ENCODE results near the gene TMEM214. TPM values are rescaled to one million over a fixed set of nuclear protein-coding genes. Genes with fewer than 3 reads are reported as not detected.

TMEM214 gene
- 61.7 and 62.7 TPM in 2 replicates for total RNA-seq

DNA sequence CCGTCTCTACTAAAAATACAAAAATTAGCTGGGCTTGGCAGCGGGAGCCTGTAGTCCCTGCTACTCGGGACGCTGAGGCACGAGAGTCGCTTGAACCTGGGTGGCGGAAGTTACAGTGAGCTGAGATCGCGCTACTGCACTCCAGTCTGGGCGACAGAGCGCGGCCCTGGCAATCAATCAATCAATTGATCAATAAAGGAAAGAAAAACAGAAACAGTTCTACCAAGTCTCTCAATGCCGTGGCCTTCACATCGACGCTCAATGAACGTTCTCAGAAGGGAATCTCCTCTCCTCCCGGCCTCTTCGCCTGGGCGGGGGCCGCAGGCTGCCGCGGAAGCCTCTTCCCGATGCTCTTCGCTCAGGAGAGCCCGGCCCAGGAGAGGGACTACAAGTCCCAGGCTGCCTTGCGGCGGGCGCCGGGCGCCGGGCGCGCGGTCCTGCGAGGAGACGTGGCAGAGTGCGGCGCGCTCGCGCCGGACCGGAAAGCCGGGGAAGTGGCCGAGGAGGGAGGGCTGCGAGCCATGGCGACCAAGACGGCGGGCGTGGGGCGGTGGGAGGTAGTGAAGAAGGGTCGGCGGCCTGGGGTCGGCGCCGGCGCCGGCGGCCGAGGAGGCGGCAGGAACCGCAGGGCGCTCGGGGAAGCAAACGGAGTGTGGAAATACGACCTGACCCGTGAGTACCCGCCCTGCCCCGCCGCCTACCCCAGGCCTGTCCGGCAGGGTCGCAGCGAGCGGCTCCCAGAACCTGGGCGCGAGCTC lies at the start of gene TMEM214:
TMEM214 (plus strand) TSS at position 471 of the 758 bp plus-strand sequence; CDS start at position 522, 51 bp downstream.

GRCh38 chr2:27050996-27051901 lies 18.5 kb downstream of the TMEM214 start, which contains the start of gene AGBL5:
AGBL5 (plus strand) TSS chr2:27051668; CDS start chr2:27052959, 1,291 bp downstream.

GRCh38 chr2:27071277-27071989 lies 38.7 kb downstream of the TMEM214 start, which contains the start of gene OST4:
OST4 (minus strand) TSS chr2:27071654.

DNA sequence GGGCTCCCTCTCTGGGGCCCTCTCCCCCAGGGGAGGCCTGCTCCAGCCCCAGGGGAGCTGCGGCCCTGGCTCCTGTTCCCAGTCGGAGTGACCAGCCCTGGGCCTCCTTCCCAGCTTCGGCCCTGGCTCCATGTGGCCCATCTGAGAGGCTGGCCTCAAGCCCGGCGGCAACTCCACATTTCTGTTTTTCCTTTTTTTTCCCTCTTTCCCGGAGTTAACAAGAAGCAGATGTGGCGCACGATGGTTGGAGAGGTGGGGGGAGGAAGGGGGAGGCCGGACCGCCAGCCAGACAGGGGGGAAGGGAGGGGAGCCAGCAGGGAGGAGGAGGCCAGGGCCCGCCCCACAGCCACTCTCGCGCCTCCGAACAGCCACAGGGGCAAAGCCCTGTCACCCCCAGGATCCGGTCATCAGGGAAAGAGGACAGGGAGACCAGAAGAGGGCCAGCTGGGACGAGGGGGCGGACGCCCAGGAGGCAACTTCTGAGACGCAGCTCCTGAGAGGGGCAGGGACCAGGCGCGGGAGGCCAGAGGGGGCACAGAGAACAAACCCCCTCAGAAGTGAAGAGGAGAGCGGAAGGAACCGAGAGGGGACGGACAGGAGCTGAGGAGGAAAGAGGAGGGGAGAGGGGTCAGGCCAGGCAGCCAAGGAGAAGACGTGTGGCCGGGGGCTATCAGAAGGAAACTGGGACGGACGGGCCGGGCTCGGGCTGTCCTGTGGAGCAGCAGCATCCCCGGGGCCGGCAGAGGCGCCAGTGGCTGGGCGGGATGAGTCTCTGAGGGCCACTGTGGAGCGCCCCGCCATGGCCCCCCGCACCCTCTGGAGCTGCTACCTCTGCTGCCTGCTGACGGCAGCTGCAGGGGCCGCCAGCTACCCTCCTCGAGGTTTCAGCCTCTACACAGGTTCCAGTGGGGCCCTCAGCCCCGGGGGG lies 45.8 kb downstream of the TMEM214 start, which contains the start of gene EMILIN1:
EMILIN1 (plus strand) TSS at position 349 of the 928 bp plus-strand sequence; CDS start at position 800, 451 bp downstream.

GRCh38 chr2:27086724-27087593 lies 54.2 kb downstream of the TMEM214 start, which contains the start of gene KHK:
KHK (plus strand) TSS chr2:27086772; CDS start chr2:27087260, 488 bp downstream.

Other genes with a start within 250 kb of the TMEM214 start
- 14.5 and 16.1 TPM in 2 replicates for gene CENPA, start 246.9 kb upstream of the TMEM214 start, total RNA-seq
- gene DPYSL5, start 184.8 kb upstream of the TMEM214 start, total RNA-seq, result under 0.01 TPM in 1 of 2 replicates, not detected in the other
- 4.3 and 6.2 TPM in 2 replicates for gene MAPRE3, start 62.3 kb upstream of the TMEM214 start, total RNA-seq
- gene AGBL5, start 18.7 kb downstream of the TMEM214 start, total RNA-seq, result 25.9 and 31.5 TPM in 2 replicates
- 530 and 553 TPM in 2 replicates for gene OST4, start 38.7 kb downstream of the TMEM214 start, total RNA-seq
- 397 and 406 TPM in 2 replicates for gene EMILIN1, start 45.6 kb downstream of the TMEM214 start, total RNA-seq
- gene KHK, start 53.8 kb downstream of the TMEM214 start, total RNA-seq, result 0.89 and 3.5 TPM in 2 replicates
- gene CGREF1, start 86.2 kb downstream of the TMEM214 start, total RNA-seq, result 0.29 and 1.8 TPM in 2 replicates
- gene ABHD1, start 90.8 kb downstream of the TMEM214 start, total RNA-seq, result not detected in 2 replicates
- 49.8 and 70.1 TPM in 2 replicates for gene PREB, start 101.7 kb downstream of the TMEM214 start, total RNA-seq
- not detected in 2 replicates for gene PRR30, start 106.4 kb downstream of the TMEM214 start, total RNA-seq
- gene TCF23, start 116.0 kb downstream of the TMEM214 start, total RNA-seq, result not detected in 2 replicates
- 246 and 294 TPM in 2 replicates for gene ATRAID, start 179.1 kb downstream of the TMEM214 start, total RNA-seq
- gene SLC5A6, start 179.3 kb downstream of the TMEM214 start, total RNA-seq, result 21.0 and 24.8 TPM in 2 replicates
- gene CAD, start 184.4 kb downstream of the TMEM214 start, total RNA-seq, result 41.5 and 65.4 TPM in 2 replicates
- not detected in 2 replicates for gene SLC30A3, start 230.1 kb downstream of the TMEM214 start, total RNA-seq
- not detected in 2 replicates for gene DNAJC5G, start 242.5 kb downstream of the TMEM214 start, total RNA-seq
- gene TRIM54, start 249.5 kb downstream of the TMEM214 start, total RNA-seq, result under 0.01 TPM in 1 of 2 replicates, not detected in the other

Measured in myometrial cell (primary cell).